ENCODE measurements around the gene GRIN3B.
A peak's percentile ranks its signal among the peaks of the same experiment; 100 is the strongest.

GRIN3B gene

DNA sequence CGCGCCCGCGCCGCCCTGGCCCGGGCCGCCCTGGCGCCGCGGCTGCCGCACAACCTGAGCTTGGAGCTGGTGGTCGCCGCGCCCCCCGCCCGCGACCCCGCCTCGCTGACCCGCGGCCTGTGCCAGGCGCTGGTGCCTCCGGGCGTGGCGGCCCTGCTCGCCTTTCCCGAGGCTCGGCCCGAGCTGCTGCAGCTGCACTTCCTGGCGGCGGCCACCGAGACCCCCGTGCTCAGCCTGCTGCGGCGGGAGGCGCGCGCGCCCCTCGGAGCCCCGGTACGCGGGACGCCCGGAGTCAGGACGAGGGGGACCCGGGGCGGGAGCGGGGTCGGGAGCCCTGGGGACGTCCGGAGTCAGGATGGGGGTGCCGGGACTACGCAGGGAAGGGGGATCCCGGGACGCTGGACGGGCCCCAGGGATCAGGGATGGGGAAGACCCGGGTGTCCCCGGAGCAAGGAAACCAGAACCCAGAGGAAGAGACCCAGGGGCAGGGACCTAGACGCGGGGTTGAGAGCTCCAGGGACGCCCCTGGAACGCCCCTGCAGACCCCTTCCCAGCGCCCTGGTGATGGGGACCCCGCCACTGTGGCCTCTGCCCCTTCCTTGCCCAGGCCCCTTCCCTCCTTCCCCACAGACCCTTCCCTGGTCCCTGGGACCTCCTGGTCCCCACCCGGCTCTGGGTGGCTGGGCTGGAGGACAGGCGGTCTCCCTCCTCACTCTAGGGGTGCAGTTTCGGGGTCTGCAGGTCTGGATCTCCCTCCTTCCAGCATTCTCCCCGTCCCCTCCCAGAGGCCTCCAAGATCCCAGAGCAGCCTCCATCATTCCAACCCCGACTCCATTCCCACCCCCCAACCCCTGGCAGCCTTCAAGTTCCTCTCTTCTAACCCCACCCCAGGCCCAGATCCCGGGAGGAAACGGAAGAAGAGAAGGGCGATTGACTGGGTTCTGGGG, 645 bp downstream of the GRIN3B start:
- H3K9me2 ChIP-seq (replicated peaks; ENCODE audit: control insufficient read depth, low read length), result no peaks in the 10 kb centered on the region
- 0 out of 2 replicates have a peak overlapping the region, but pooled peaks have one; percentile 14 for H3K4me2 ChIP-seq (ENCODE audit: low read length)
- H3K79me2 ChIP-seq (ENCODE audit: control insufficient read depth, low read length), result no peaks in the 10 kb centered on the region
- peaks cover 16% of the 10 kb centered on the region for H3K4me1 ChIP-seq (ENCODE audit: control insufficient read depth, low read length)
- peaks cover 42% of the 10 kb centered on the region for H3K27me3 ChIP-seq (ENCODE audit: control insufficient read depth, low read length)
- H3K27ac ChIP-seq (ENCODE audit: low read depth, low read length), result no peak overlapping the region
- TF ChIP-seq EZH2phosphoT487 (IDR thresholded peaks at IDR 0.05; ENCODE audit: borderline replicate concordance, low read length) (no peak), CTCF (IDR thresholded peaks at IDR 0.05; ENCODE audit: low read depth, low read length, poor library complexity, severe bottlenecking) (no peak)
- H3K36me3 ChIP-seq (ENCODE audit: control insufficient read depth, low read length), result no peaks in the 10 kb centered on the region
- no peaks in the 10 kb centered on the region for H4K20me1 ChIP-seq (ENCODE audit: control insufficient read depth, insufficient read depth, low read depth, low read length)
- H3F3A ChIP-seq (ENCODE audit: control insufficient read depth, insufficient read depth), result 0 out of 2 replicates have a peak, but pooled peaks cover 3% of the 10 kb centered on the region
- no peak overlapping the region for H3K4me3 ChIP-seq (ENCODE audit: low read length)
- H3K9me3 ChIP-seq (ENCODE audit: control insufficient read depth, insufficient read depth, low read length), result no peaks in the 10 kb centered on the region

GRCh38 chr19:1001538-1002166, 1.4 kb downstream of the GRIN3B start:
- H3K4me1 ChIP-seq (ENCODE audit: control insufficient read depth, low read length), result peaks cover 11% of the 10 kb centered on the region
- H3K9me3 ChIP-seq (ENCODE audit: control insufficient read depth, insufficient read depth, low read length), result no peaks in the 10 kb centered on the region
- H3F3A ChIP-seq (ENCODE audit: control insufficient read depth, insufficient read depth), result 0 out of 2 replicates have a peak, but pooled peaks cover 3% of the 10 kb centered on the region
- TF ChIP-seq CTCF (IDR thresholded peaks at IDR 0.05; ENCODE audit: low read depth, low read length, poor library complexity, severe bottlenecking) (peak; percentile 95), EZH2phosphoT487 (IDR thresholded peaks at IDR 0.05; ENCODE audit: borderline replicate concordance, low read length) (no peak)
- no peak overlapping the region for H3K27ac ChIP-seq (ENCODE audit: low read depth, low read length)
- H3K4me2 ChIP-seq (ENCODE audit: low read length), result 0 out of 2 replicates have a peak overlapping the region, but pooled peaks have one; percentile 14
- H3K36me3 ChIP-seq (ENCODE audit: control insufficient read depth, low read length), result peaks cover 1% of the 10 kb centered on the region; the same call in 1 of the 2 replicates
- H3K27me3 ChIP-seq (ENCODE audit: control insufficient read depth, low read length), result peaks cover 34% of the 10 kb centered on the region
- H4K20me1 ChIP-seq (ENCODE audit: control insufficient read depth, insufficient read depth, low read depth, low read length), result no peaks in the 10 kb centered on the region
- no peak overlapping the region for H3K4me3 ChIP-seq (ENCODE audit: low read length)
- no peaks in the 10 kb centered on the region for H3K9me2 ChIP-seq (replicated peaks; ENCODE audit: control insufficient read depth, low read length)
- H3K79me2 ChIP-seq (ENCODE audit: control insufficient read depth, low read length), result no peaks in the 10 kb centered on the region

DNA sequence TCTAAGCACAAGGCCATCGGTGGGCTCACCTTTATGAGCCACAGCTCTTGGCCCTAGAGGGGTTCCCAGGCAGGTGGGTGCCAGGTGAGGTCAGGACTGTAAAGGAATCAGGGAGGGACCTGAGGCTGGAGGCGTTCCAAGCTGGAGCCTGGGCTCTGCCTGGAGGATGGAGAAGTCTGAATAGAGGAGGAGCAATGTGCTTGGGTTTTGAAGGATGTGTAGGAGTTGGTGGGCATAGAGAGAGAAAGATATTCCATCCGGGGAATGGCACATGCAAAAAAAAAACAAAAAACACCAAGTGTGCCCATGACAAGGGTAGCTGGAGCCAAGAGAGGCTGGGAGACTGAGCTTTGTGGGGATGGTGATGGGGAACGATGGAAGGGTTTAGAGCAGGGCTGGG, 2.4 kb downstream of the GRIN3B start:
- Histone ChIP-seq H3K9me3 (ENCODE audit: control insufficient read depth, insufficient read depth, low read length) (no peaks in the 10 kb centered on the region), H3K27me3 (ENCODE audit: control insufficient read depth, low read length) (peaks cover 29% of the 10 kb centered on the region), H3K4me2 (ENCODE audit: low read length) (no peak overlapping the region), H3K27ac (ENCODE audit: low read depth, low read length) (no peak overlapping the region), H3K4me1 (ENCODE audit: control insufficient read depth, low read length) (peaks cover 11% of the 10 kb centered on the region), H3F3A (ENCODE audit: control insufficient read depth, insufficient read depth) (0 out of 2 replicates have a peak, but pooled peaks cover 3% of the 10 kb centered on the region), H4K20me1 (ENCODE audit: control insufficient read depth, insufficient read depth, low read depth, low read length) (no peaks in the 10 kb centered on the region), H3K9me2 (replicated peaks; ENCODE audit: control insufficient read depth, low read length) (no peaks in the 10 kb centered on the region), H3K79me2 (ENCODE audit: control insufficient read depth, low read length) (no peaks in the 10 kb centered on the region), H3K36me3 (ENCODE audit: control insufficient read depth, low read length) (peaks cover 9% of the 10 kb centered on the region; the same call in 1 of the 2 replicates), H3K4me3 (ENCODE audit: low read length) (no peak overlapping the region)
- TF ChIP-seq CTCF (IDR thresholded peaks at IDR 0.05; ENCODE audit: low read depth, low read length, poor library complexity, severe bottlenecking) (no peak), EZH2phosphoT487 (IDR thresholded peaks at IDR 0.05; ENCODE audit: borderline replicate concordance, low read length) (no peak)

Data from DOHH2 (cell line).